ENCODE results near the gene FRMD4A. TPM values are rescaled to one million over a fixed set of nuclear protein-coding genes. Genes with fewer than 3 reads are reported as not detected.

The FRMD4A gene
- total RNA-seq, 2 donors from 2014 or later, result 18.9 to 46.1 TPM

GRCh38 chr10:13920465-13920864 lies 410.3 kb downstream of the FRMD4A start:
- no peaks in the 10 kb centered on the region for H3K27me3 ChIP-seq
- intact Hi-C loops (cut with DNase I), result no loop called here
- no peak overlapping the region for H3K27ac ChIP-seq
- no peaks in the 10 kb centered on the region for H3K36me3 ChIP-seq (replicated peaks in 1 of 2; ENCODE audit: insufficient read depth in 1 of 2, low read depth in 2 of 2)
- no peaks in the 10 kb centered on the region for H3K9me3 ChIP-seq
- ATAC-seq, result no peak
- 21 to 58% methylated on average over 3 of the region's 3 CpGs for WGBS, 2 donors
- no peak overlapping the region for H3K4me3 ChIP-seq
- H3K4me1 ChIP-seq, result no peaks in the 10 kb centered on the region
- TF ChIP-seq POLR2A (IDR thresholded peaks at IDR 0.05), result no peak
- no peak for DNase-seq

DNA sequence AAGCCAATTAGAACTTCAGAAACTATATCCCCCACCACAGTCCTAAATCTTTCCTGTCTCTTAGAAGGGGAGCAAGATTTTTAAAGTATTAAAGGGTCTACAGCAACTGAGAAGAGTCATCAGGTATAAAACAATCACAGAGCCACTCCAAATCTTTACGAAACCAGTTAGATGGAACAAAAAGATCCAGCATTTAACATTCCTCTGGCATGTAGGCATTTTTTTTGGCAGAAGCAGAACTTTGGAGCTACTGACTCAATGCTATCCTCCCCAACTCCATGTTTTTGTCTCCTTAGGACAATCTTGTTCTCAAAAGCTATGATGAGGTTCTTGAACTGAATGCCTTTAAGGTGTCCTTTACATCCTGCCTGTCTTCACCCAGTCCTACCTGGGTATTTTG lies 410.7 kb downstream of the FRMD4A start:
- no peaks in the 10 kb centered on the region for H3K4me1 ChIP-seq
- no peaks in the 10 kb centered on the region for H3K9me3 ChIP-seq
- intact Hi-C loops (cut with DNase I), result no loop called here
- TF ChIP-seq POLR2A (IDR thresholded peaks at IDR 0.05), result no peak
- no peak for TF ChIP-seq CTCF (IDR thresholded peaks at IDR 0.05)
- no peaks in the 10 kb centered on the region for H3K27me3 ChIP-seq
- no peak overlapping the region for H3K4me3 ChIP-seq
- no peak overlapping the region for H3K27ac ChIP-seq
- ATAC-seq, result no peak
- 83 to 89% methylated on average over 1 of the region's 1 CpG for WGBS, 2 donors
- no peak for DNase-seq
- H3K36me3 ChIP-seq (replicated peaks in 1 of 2; ENCODE audit: insufficient read depth in 1 of 2, low read depth in 2 of 2), result no peaks in the 10 kb centered on the region

DNA sequence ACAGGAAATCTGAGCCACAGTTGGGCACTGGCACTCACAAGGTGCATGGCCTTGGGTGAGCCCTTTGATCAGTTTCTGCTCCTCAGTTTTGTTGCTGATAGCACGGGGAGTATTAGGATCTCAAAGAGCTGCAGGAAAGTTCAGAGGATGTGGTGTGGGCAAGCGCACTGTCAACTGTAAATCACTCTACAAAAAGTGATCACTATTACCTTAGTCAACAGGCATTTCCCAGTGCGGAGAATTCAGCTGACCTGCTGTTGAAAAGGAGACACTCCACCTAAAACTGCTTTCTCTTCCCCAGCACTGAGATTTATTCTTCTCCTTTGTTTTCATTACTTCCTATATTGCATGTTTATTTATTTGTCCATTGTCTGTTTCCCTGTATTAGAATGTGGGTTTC lies 412.9 kb downstream of the FRMD4A start:
- intact Hi-C loops (cut with DNase I), result no loop called here
- H3K27ac ChIP-seq, result peak overlapping the region in 1 of 4 donors; percentile 40
- no peak for DNase-seq
- H3K4me3 ChIP-seq, result no peak overlapping the region
- WGBS, 2 donors, result 72 to 81% methylated on average over 3 of the region's 3 CpGs
- H3K4me1 ChIP-seq, result no peaks in the 10 kb centered on the region
- H3K27me3 ChIP-seq, result no peaks in the 10 kb centered on the region
- H3K9me3 ChIP-seq, result no peaks in the 10 kb centered on the region
- H3K36me3 ChIP-seq (replicated peaks in 1 of 2; ENCODE audit: insufficient read depth in 1 of 2, low read depth in 2 of 2), result no peaks in the 10 kb centered on the region
- no peak for TF ChIP-seq POLR2A (IDR thresholded peaks at IDR 0.05)
- TF ChIP-seq CTCF (IDR thresholded peaks at IDR 0.05), result no peak
- no peak for ATAC-seq

DNA sequence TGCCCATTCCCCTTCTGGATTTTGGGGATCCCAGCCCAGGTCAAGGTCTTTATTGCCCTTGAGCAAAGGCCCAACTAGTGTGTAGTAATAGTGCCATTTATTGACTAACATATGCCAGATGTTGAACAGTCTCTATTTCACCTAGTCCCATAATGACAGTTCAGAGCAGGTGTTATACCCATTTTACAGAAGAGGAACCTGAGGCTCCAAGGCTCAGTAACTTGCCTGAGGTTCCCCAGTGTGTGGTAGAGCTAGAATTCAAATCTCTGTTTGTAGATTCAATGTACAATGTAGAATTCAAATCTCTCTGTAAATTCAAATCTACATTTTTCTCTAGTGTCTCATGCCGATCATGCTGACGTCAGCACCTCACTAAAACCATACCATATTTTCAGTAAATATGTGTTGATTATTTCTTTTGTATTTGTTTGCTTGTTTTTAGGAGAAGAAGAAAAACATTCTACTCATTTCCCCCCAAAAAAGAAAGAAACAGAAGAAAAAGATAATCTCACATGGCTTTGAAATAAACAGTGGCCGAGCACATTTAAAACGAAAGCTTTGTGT lies 414.3 kb downstream of the FRMD4A start:
- no peak overlapping the region for H3K4me3 ChIP-seq
- TF ChIP-seq POLR2A (IDR thresholded peaks at IDR 0.05), result no peak
- TF ChIP-seq CTCF (IDR thresholded peaks at IDR 0.05), result no peak

DNA sequence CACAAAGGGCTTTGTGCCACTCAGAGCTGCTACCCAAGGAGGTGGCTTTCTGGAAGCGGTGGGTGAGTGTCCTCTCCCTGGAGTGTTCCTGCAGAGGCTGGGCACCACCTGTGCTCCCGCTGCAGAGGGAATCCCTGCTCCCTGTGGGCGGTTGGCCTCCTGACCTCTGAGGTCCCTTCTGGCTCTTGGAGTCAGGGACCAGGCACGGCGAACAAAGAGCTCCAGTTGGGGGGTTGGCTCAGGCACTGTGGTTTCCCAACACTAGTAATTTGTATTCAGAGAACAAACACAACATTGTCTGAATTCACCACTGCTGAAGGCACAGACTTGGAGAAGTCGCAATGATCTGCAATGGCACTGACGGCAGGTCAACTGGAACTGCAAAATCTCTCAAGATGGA lies 415.0 kb downstream of the FRMD4A start:
- TF ChIP-seq POLR2A (IDR thresholded peaks at IDR 0.05), result no peak
- no peak for TF ChIP-seq CTCF (IDR thresholded peaks at IDR 0.05)
- ATAC-seq, result peak; percentile 50
- H3K4me3 ChIP-seq, result no peak overlapping the region
- no peaks in the 10 kb centered on the region for H3K27me3 ChIP-seq
- 69 to 76% methylated on average over 7 of the region's 7 CpGs for WGBS, 2 donors
- DNase-seq, result peak in 2 of 4 donors; percentile 30 to 48
- H3K9me3 ChIP-seq, result no peaks in the 10 kb centered on the region
- no peaks in the 10 kb centered on the region for H3K36me3 ChIP-seq (replicated peaks in 1 of 2; ENCODE audit: insufficient read depth in 1 of 2, low read depth in 2 of 2)
- intact Hi-C loops (cut with DNase I), result no loop called here
- H3K4me1 ChIP-seq, result no peaks in the 10 kb centered on the region
- no peak overlapping the region for H3K27ac ChIP-seq

More for the DNA sequence above, 414.3 kb downstream of the FRMD4A start:
- DNase-seq (no peak), ATAC-seq (no peak)
- H3K36me3 ChIP-seq (replicated peaks in 1 of 2; ENCODE audit: insufficient read depth in 1 of 2, low read depth in 2 of 2), result no peaks in the 10 kb centered on the region
- WGBS, 2 donors, result 90 to 93% methylated on average over 4 of the region's 4 CpGs
- H3K27me3 ChIP-seq, result no peaks in the 10 kb centered on the region
- intact Hi-C loops (cut with DNase I), result no loop called here
- no peaks in the 10 kb centered on the region for H3K4me1 ChIP-seq
- H3K9me3 ChIP-seq, result no peaks in the 10 kb centered on the region
- peak overlapping the region in 1 of 4 donors; percentile 24 for H3K27ac ChIP-seq
